Thymus (tissue), 11 donors: Measurements from ENCODE around the gene TMEM37. TPM values are rescaled to one million over a fixed set of nuclear protein-coding genes. Genes with fewer than 3 reads are reported as not detected.

ENCODE experiments used
- DNase-seq, 9 donors: peaks; one replicate each; pipeline ENCODE4 v3.0.0-alpha.2; 2013; ENCODE audit warnings: low spot score in 9 of 9, low read depth in 6 of 9, missing footprints in 1 of 9
- H3K27ac ChIP-seq, 2 donors: one replicate each; pipeline ENCODE4 v1.5.1; 2013; ENCODE audit warnings: control low read depth in 1 of 2, low read depth in 1 of 2, low read length in 1 of 2, mild to moderate bottlenecking in 1 of 2, moderate library complexity in 1 of 2
- H3K27me3 ChIP-seq, 2 donors: one replicate each; pipeline ENCODE4 v1.5.1; 2013; ENCODE audit warnings: low read length in 1 of 2; ENCODE audit not compliant: control insufficient read depth in 2 of 2, insufficient read depth in 1 of 2
- H3K36me3 ChIP-seq, 2 donors: one replicate each; pipeline ENCODE4 v1.5.1; 2013; ENCODE audit warnings: low read length in 1 of 2, mild to moderate bottlenecking in 1 of 2, moderate library complexity in 1 of 2; ENCODE audit not compliant: control insufficient read depth in 2 of 2, insufficient read depth in 2 of 2
- H3K4me1 ChIP-seq, 2 donors: one replicate each; pipeline ENCODE4 v1.5.1; 2013; ENCODE audit warnings: low read length in 2 of 2; ENCODE audit not compliant: control insufficient read depth in 2 of 2, insufficient read depth in 2 of 2
- H3K4me3 ChIP-seq, 2 donors: one replicate each; pipeline ENCODE4 v1.5.1; 2013; ENCODE audit warnings: low read length in 2 of 2, control low read depth in 1 of 2, mild to moderate bottlenecking in 1 of 2
- H3K9me3 ChIP-seq, 2 donors: one replicate each; pipeline ENCODE4 v1.5.1; 2013; ENCODE audit warnings: low read length in 1 of 2, mild to moderate bottlenecking in 1 of 2; ENCODE audit not compliant: control insufficient read depth in 2 of 2, insufficient read depth in 1 of 2
- WGBS: extraction: QIAGEN DNeasy Blood & Tissue Kit; methylation state at CpG from one replicate; pipeline ENCODE4 v1.1.7; 2013; 5-methylcytosine and 5-hydroxymethylcytosine counted together
- polyA plus RNA-seq: library from polyadenylated mRNA; stranded (reverse); fragments of 200-250 nt; gene quantifications from one replicate; pipeline ENCODE4 v1.2.3, GENCODE V29; 2013
- total RNA-seq: library from RNA; stranded (reverse); fragments of 120-200 nt; gene quantifications from one replicate; pipeline ENCODE4 v1.2.4, GENCODE V29; 2013
- donor health status: healthy.

Gene TMEM37
- total and polyA plus RNA-seq, 2 donors = 0.52 to 4.9 TPM

GRCh38 chr2:119462574-119462973 is 30.9 kb downstream of the TMEM37 start:
- Histone ChIP-seq H3K4me3 (no peak overlapping the region), H3K36me3 (no peaks in the 10 kb centered on the region), H3K9me3 (no peaks in the 10 kb centered on the region), H3K27me3 (no peaks in the 10 kb centered on the region), H3K4me1 (no peaks in the 10 kb centered on the region), H3K27ac (no peak overlapping the region)
- DNase-seq = no peak
- 98% methylated on average over 7 of the region's 7 CpGs for WGBS

- Histone ChIP-seq H3K9me3 (no peaks in the 10 kb centered on the region), H3K4me1 (no peaks in the 10 kb centered on the region), H3K4me3 (no peak overlapping the region), H3K27me3 (no peaks in the 10 kb centered on the region), H3K27ac (no peak overlapping the region), H3K36me3 (no peaks in the 10 kb centered on the region)
- no peak for DNase-seq
- WGBS = 65% methylated on average over 4 of the region's 4 CpGs
Observed at GRCh38 chr2:119463136-119463535, 31.5 kb downstream of the TMEM37 start.

- WGBS = 96% methylated on average over 9 of the region's 9 CpGs
- Histone ChIP-seq H3K9me3 (no peaks in the 10 kb centered on the region), H3K27me3 (no peaks in the 10 kb centered on the region), H3K4me3 (no peak overlapping the region), H3K36me3 (no peaks in the 10 kb centered on the region), H3K27ac (no peak overlapping the region), H3K4me1 (no peaks in the 10 kb centered on the region)
- DNase-seq = no peak
Observed at GRCh38 chr2:119463990-119464389, 32.3 kb downstream of the TMEM37 start.

- Histone ChIP-seq H3K9me3 (no peaks in the 10 kb centered on the region), H3K27me3 (no peaks in the 10 kb centered on the region), H3K4me1 (no peaks in the 10 kb centered on the region), H3K36me3 (no peaks in the 10 kb centered on the region), H3K4me3 (no peak overlapping the region), H3K27ac (no peak overlapping the region)
- no peak for DNase-seq
- 99% methylated on average over 4 of the region's 4 CpGs for WGBS
Observed at GRCh38 chr2:119464981-119465380, 33.3 kb downstream of the TMEM37 start.

DNA sequence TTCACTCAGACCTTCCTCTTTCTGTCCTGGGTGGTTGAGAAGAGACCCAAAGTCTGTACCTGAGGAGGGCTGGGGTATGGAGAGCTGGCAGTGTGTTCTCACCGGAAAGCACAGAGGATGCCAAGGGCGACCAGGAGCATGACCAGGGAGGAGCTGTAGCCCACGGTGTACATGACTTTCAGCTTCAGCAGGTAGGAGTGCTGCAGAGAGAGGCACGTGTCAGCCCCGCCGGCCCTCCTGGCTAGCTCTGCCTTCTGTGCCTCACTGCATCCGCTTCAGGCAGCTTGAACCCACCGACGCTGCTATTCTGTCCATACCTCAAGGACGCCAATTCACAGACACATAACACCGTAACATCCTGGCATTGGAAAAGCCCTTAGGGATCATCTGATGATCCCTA is 34.0 kb downstream of the TMEM37 start:
- H3K4me3 ChIP-seq = no peak overlapping the region
- H3K27ac ChIP-seq = no peak overlapping the region
- 96% methylated on average over 11 of the region's 11 CpGs for WGBS
- H3K36me3 ChIP-seq = no peaks in the 10 kb centered on the region
- no peaks in the 10 kb centered on the region for H3K4me1 ChIP-seq
- H3K9me3 ChIP-seq = no peaks in the 10 kb centered on the region
- no peaks in the 10 kb centered on the region for H3K27me3 ChIP-seq
- no peak for DNase-seq

GRCh38 chr2:119466373-119466772 is 34.7 kb downstream of the TMEM37 start:
- Histone ChIP-seq H3K9me3 (no peaks in the 10 kb centered on the region), H3K4me1 (no peaks in the 10 kb centered on the region), H3K4me3 (no peak overlapping the region), H3K36me3 (no peaks in the 10 kb centered on the region), H3K27ac (no peak overlapping the region), H3K27me3 (no peaks in the 10 kb centered on the region)
- DNase-seq = no peak
- 95% methylated on average over 4 of the region's 4 CpGs for WGBS

DNA sequence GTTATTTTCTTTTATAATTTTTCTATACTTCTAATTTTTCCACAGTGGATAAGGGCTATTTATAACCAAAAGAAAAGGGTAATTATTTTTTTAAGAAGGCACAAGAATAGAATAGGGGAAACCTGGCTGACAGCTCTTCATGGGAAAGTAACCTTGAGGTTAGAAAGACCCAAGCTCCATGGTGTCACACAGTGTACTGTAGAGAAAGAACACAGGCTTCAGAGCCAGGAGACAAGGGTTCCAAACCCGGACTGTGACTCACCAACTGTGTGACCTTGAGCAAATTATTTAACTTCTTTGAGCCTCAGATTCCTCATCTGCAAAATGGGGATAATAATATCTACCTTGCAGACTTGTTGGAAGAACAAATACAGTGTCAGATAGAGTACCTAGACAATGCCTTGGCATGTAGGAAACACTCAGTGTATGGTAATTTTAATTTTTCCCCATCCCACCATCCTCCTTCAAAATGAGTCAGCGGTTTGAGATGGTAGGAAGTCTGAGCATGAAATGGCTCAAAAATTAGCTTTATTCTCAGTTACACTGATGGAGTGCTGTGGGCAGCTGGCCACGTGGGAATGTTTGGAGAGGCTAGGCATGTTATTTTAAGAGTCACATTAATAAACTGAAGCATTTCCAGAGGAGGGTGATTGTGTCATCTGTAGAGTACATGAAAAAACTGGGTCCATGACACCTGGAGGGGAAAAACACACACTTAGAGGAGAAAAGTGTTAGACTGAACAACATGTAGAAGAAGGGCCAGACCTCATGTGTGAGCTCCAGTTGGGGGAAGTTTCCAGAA is 36.7 kb downstream of the TMEM37 start:
- Histone ChIP-seq H3K27me3 (no peaks in the 10 kb centered on the region), H3K9me3 (no peaks in the 10 kb centered on the region), H3K4me3 (no peak overlapping the region), H3K27ac (no peak overlapping the region), H3K36me3 (no peaks in the 10 kb centered on the region), H3K4me1 (no peaks in the 10 kb centered on the region)
- no peak for DNase-seq
- WGBS = 78% methylated on average over 3 of the region's 3 CpGs

DNA sequence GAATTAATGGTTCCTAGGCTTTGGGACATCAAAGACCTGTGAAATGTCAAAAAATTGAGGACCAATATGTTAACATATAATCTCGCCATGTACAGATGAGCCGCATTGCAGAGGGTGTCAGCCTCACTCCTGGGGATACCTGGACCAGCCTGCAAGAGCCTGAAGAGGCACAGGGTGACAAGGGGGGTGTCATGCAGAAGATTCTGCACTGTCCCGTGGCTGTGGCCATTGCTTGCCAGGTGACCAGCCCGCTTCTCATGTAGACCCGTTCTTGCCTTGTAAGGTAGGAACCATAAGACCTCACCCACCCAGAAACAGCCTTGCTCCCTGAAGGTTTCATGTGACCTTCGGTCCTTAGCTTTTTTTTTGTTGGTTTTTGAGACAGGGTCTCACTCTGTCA is 37.5 kb downstream of the TMEM37 start:
- no peak overlapping the region for H3K4me3 ChIP-seq
- no peak for DNase-seq
- no peaks in the 10 kb centered on the region for H3K9me3 ChIP-seq
- no peak overlapping the region for H3K27ac ChIP-seq
- 79% methylated on average over 6 of the region's 6 CpGs for WGBS
- H3K27me3 ChIP-seq = no peaks in the 10 kb centered on the region
- no peaks in the 10 kb centered on the region for H3K4me1 ChIP-seq
- no peaks in the 10 kb centered on the region for H3K36me3 ChIP-seq

DNA sequence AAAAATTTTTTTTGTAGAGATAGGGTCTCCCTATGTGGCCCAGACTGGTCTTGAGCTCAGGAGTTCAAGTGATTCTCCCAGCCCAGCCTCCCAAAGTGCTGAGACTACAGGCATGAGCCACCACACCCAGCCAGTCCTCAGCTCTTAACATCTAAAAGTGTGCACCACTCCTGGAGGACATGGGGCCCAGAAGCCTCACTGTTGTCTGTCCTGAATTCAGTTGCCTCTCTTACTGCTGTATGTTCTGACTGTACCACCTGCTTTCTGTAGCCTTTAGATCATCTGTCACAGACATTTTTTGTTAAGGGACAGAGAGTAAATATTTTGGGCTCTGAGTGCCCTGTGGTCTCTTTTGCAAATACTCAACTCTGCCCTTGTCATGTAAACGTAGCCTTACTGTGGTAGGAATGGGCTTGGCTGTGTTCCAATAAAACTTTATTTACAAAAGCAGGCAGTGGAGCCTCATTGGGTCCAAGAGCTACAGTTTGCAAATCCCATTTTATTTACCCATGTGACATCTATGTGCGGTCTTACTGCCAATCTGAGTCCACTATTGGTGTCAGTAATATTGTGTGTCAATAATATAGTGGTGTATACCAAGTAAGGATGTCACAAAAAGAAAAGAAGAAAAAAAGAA is 38.1 kb downstream of the TMEM37 start:
- WGBS = 37% methylated on average over 2 of the region's 2 CpGs
- Histone ChIP-seq H3K27ac (no peak overlapping the region), H3K36me3 (no peaks in the 10 kb centered on the region), H3K4me3 (no peak overlapping the region), H3K27me3 (no peaks in the 10 kb centered on the region), H3K9me3 (no peaks in the 10 kb centered on the region), H3K4me1 (no peaks in the 10 kb centered on the region)
- no peak for DNase-seq
